BE2C (cell line): ENCODE measurements around the gene RTN4RL2.

Source experiments
- DNase-seq: peaks from one replicate; pipeline ENCODE4 v3.0.0-alpha.2; 2020
- H3K27me3 ChIP-seq: fragments of 250-450 bp; sonication (Bioruptor Pico); 2 replicates; pipeline ENCODE4 v1.5.1; 2020; ENCODE audit warnings: mild to moderate bottlenecking
- H3K36me3 ChIP-seq: fragments of 250-450 bp; sonication (Bioruptor Pico); 2 replicates; pipeline ENCODE4 v1.5.1; 2020; ENCODE audit warnings: mild to moderate bottlenecking
- H3K4me1 ChIP-seq: fragments of 250-450 bp; sonication (Bioruptor Pico); 2 replicates; pipeline ENCODE4 v1.5.1; 2020
- H3K4me3 ChIP-seq: 2 replicates; pipeline ENCODE4 v1.5.1; 2011; ENCODE audit warnings: low read depth, low read length
- H3K9me3 ChIP-seq: fragments of 250-450 bp; sonication (Bioruptor Pico); 2 replicates; pipeline ENCODE4 v1.5.1; 2020
- TF ChIP-seq, protein P1 (sequence below): IDR thresholded peaks from 2 replicates; pipeline ENCODE4 v1.5.1; 2012; ENCODE audit warnings: mild to moderate bottlenecking, low read depth, low read length

Gene RTN4RL2

DNA sequence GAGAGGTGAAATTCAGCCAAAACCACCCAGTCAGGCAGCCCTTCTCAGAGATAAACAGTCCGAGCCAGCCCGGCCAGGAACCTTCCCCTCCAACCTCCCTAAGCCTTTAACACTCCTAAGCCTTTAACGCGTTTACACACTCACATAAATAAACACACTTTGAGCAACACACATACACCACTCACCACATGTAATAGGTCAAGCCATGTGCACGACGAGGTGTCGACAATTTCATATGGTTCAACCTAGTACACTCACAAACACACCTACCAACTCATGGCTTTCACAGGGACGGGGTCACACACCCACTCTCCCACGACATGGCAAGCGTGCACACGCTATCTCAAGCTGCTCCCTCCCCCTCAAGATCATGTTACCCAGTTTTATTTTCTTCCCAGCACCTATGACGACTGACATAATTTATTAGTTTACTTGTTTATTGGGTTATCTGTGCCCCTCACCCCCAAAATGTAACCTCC is 39.7 kb downstream of the RTN4RL2 start:
- TF ChIP-seq, protein P1, sequence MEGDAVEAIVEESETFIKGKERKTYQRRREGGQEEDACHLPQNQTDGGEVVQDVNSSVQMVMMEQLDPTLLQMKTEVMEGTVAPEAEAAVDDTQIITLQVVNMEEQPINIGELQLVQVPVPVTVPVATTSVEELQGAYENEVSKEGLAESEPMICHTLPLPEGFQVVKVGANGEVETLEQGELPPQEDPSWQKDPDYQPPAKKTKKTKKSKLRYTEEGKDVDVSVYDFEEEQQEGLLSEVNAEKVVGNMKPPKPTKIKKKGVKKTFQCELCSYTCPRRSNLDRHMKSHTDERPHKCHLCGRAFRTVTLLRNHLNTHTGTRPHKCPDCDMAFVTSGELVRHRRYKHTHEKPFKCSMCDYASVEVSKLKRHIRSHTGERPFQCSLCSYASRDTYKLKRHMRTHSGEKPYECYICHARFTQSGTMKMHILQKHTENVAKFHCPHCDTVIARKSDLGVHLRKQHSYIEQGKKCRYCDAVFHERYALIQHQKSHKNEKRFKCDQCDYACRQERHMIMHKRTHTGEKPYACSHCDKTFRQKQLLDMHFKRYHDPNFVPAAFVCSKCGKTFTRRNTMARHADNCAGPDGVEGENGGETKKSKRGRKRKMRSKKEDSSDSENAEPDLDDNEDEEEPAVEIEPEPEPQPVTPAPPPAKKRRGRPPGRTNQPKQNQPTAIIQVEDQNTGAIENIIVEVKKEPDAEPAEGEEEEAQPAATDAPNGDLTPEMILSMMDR: no peak
- H3K9me3 ChIP-seq: no peaks in the 10 kb centered on the region
- no peaks in the 10 kb centered on the region for H3K4me1 ChIP-seq
- no peak for DNase-seq
- H3K4me3 ChIP-seq: no peak overlapping the region
- no peaks in the 10 kb centered on the region for H3K36me3 ChIP-seq
- H3K27me3 ChIP-seq: no peaks in the 10 kb centered on the region

DNA sequence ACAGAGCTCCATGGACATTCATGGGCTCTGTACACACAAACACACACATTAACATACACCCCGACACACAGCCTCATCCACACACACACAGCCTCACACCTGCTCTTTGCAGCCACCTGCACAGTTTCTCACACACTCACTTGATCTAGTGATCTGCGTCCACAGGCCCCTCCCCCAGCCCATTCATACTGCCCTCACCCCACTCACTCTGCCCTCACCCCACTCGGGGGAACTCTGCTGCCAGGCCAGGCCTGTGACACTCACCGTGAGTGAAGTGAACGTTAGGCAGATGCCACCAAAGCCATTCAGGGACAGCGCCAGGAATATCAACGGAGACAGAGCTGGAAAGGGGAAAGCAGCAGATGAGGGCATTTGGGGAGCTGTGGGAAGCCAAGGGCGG is 40.2 kb downstream of the RTN4RL2 start:
- Histone ChIP-seq H3K36me3 (no peaks in the 10 kb centered on the region), H3K4me3 (no peak overlapping the region), H3K4me1 (no peaks in the 10 kb centered on the region), H3K9me3 (no peaks in the 10 kb centered on the region), H3K27me3 (no peaks in the 10 kb centered on the region)
- TF ChIP-seq, protein P1: no peak
- no peak for DNase-seq

DNA sequence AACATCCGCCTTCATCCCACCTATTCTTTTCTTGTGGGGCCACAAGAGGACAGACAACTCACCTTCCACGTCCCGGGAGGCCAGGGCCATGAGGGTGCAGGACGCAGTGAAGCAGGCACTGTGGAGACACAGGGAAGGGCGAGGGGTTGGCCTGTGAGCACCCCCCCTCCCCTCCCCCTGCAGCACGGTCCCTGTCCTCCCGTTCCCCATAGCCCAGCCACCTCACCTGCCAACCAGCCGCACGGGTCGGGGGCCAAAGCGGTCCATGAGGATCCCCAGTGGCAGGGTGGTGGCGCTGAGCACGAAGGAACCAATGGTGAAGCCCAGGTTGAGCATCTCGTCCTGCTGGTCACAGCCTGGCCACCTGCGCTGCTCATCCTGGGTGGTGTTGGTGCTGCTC is 40.6 kb downstream of the RTN4RL2 start:
- Histone ChIP-seq H3K9me3 (no peaks in the 10 kb centered on the region), H3K27me3 (no peaks in the 10 kb centered on the region), H3K36me3 (no peaks in the 10 kb centered on the region), H3K4me1 (no peaks in the 10 kb centered on the region), H3K4me3 (no peak overlapping the region)
- TF ChIP-seq, protein P1: no peak
- DNase-seq: no peak

DNA sequence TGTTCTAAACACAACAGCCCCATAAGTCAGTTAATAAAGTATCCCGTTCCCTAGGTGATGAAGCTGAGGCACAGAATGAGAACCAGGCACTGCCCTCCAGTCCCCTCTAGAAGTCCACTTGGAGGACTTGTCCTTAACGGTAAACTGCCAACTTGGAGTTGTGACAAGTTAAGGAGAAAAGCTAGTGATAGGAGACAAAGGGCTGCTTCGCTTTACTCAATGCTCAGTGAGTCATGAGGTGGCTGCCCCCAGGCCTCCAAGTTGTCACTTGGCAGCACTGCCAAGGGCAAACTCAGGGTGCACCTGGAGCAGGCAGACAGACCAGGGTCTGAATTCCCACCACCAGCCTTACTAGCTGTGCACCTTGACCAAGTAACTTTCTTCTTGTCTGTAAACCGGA is 41.6 kb downstream of the RTN4RL2 start:
- TF ChIP-seq, protein P1: no peak
- Histone ChIP-seq H3K4me1 (no peaks in the 10 kb centered on the region), H3K36me3 (no peaks in the 10 kb centered on the region)

DNA sequence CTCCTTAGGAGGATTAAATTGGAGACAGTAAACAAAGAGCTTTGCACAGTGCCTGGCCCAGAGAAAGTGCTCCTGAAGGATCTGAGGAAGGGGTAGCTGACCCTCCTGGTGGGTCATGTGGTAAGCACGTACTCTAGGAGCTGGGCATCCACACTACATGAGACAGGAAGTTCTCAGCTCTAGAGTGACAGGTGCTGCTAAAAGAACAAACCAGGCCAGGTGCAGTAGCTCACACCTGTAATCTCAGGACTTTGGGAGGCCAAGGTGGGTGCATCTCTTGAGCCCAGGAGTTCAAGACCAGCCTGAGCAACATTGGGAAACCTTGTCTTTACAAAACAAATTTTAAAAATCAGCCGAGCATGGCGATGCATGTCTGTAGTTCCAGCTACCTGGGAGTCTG is 42.0 kb downstream of the RTN4RL2 start:
- H3K27me3 ChIP-seq: no peaks in the 10 kb centered on the region
- DNase-seq: no peak
- H3K9me3 ChIP-seq: no peaks in the 10 kb centered on the region
- no peaks in the 10 kb centered on the region for H3K36me3 ChIP-seq
- TF ChIP-seq, protein P1: no peak
- no peak overlapping the region for H3K4me3 ChIP-seq
- no peaks in the 10 kb centered on the region for H3K4me1 ChIP-seq

More for the DNA sequence above, 41.6 kb downstream of the RTN4RL2 start:
- DNase-seq: no peak
- H3K27me3 ChIP-seq: no peaks in the 10 kb centered on the region
- H3K9me3 ChIP-seq: no peaks in the 10 kb centered on the region
- H3K4me3 ChIP-seq: no peak overlapping the region

DNA sequence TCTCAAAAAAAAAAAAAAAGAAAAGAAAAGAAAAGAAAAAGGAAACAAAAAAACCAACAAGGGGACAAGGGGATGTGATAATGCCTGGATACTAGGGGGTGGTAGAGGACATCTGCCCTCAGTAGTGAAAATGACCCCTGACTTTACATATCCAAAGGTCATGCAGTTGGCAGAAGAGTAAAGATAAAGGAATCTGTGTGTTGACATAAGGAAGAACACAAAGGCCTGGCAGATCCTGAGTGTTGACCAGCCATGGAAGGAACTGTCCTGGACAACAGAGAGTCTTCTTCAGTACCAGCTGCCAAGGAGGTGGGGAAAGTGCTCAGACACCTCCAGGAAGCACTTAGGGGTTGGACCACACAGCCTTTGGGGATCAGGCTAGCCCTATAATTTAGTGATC is 42.5 kb downstream of the RTN4RL2 start:
- Histone ChIP-seq H3K36me3 (no peaks in the 10 kb centered on the region), H3K4me3 (no peak overlapping the region), H3K27me3 (no peaks in the 10 kb centered on the region), H3K9me3 (no peaks in the 10 kb centered on the region), H3K4me1 (no peaks in the 10 kb centered on the region)
- DNase-seq: no peak
- TF ChIP-seq, protein P1: no peak
